Occipital lobe (tissue), 2 donors: ENCODE data around the gene CNTN1. TPM values are rescaled to one million over a fixed set of nuclear protein-coding genes. Genes with fewer than 3 reads are reported as not detected.

Source experiments
- DNase-seq: peaks from one replicate; lab custom pipeline; 2025; lab: John Stamatoyannopoulos, UW
- total RNA-seq: library from RNA; depleted of rRNA; stranded (reverse); fragments of >200 nt; gene quantifications from one replicate; pipeline ENCODE4 v1.2.3, GENCODE V29; 2014

Gene CNTN1
- total RNA-seq, 1 donor from 2014 or later: 385 TPM

- no peak for DNase-seq
Observed at GRCh38 chr12:40768125-40768864, 76.1 kb downstream of the CNTN1 start.

GRCh38 chr12:40769846-40770245 is 77.6 kb downstream of the CNTN1 start:
- no peak for DNase-seq

DNA sequence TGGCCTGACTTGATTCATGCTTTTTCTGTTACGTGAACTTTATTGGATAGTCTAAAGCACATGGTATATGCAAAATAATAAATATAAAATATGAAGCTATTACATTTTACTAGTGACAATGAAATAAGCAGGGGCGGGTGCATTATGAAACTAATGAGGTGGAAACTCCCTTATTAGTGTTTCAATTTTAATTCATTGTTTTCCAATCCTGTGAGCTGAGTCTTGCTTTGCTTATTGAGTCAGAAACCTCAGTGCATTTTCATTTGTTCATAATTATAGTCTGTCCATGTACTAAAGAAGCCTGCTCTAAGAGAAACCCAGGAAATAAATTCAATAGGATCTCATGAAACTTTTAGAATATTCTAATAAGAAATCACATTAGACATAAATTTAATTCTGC is 78.5 kb downstream of the CNTN1 start:
- DNase-seq: no peak

DNA sequence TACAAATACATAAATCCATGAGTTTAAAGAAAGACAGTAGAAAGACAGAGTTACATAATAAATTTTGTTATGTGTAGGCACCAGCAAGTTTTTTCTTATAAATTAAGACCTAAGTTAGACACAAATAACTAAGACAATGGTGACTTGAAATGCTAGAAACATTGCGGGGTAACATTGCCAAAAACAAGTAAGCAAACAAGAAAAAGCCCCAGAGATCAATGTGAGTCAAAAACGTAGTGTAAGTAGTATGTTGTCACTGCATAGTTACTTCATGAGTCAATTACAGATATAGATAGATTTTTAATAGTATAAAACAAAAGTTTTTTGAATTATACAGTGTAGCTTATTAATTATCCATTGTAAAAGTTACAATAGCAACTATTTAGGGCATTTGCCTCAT is 83.4 kb downstream of the CNTN1 start:
- DNase-seq: no peak

DNA sequence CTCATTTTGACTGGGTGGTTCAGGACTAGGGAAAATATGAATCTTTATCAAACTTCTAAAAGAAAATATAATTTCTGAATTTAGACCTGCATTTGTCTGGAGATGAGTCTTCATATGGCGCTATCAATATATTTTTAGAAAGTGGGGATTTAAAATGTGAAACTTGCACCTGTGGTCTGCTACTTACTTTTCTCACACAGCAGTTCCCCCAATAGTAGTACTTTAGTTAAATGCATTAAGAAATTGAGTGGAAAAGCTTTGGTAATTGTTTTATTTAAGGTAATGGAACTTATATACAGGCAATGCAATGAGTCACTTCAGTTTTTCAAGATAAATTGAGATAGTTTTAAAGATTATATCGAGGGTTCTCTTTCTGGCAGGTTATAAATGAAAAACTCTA is 91.9 kb downstream of the CNTN1 start:
- no peak for DNase-seq

DNA sequence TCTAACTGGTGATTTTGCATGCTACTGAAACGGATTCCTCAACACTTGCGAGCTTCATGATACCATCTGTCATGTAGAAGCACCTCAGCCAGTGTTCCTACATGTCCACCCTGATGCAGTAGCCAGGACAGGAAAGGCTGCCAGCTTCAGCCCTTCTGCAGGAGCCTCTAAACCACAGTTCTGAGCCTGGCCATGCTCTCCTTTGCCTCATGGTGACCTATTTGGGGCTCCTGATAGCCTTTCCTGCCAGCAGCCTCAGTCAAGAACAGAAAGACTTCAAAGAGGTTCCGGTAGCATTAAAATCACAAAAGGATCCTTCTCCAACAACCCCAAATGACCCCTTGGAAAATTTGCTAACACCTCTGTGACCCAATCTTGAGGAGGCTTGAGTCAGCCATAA is 96.0 kb downstream of the CNTN1 start:
- DNase-seq: no peak

DNA sequence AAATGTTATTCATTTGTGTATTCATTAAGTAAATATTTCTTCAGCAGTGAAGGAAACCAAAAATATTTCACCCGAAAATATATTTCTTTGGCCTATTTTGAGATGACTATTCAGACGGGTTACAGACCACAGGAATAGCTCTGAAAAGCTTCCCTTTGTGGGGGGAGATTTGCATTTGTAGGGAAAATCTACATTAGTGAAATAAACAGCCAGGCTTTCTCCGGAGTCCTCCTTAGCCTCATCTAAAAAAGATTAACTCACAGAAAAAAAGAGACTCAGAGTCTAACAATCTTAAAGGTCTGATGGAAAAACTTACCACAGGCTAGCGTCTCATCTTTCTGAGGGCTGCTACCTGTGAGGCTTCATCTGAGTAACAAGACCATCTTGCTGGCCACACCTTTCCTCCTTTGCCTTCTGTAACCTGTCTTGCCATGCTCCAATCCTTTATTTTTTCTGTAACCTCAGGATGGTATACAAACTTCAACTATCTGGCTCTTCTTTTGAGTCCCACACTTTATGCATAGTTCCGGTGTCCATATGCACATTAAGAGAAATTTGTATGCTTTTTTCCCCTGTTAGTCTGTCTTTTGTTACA is 100.7 kb downstream of the CNTN1 start:
- no peak for DNase-seq

GRCh38 chr12:40793471-40793870 is 101.2 kb downstream of the CNTN1 start:
- no peak for DNase-seq

DNA sequence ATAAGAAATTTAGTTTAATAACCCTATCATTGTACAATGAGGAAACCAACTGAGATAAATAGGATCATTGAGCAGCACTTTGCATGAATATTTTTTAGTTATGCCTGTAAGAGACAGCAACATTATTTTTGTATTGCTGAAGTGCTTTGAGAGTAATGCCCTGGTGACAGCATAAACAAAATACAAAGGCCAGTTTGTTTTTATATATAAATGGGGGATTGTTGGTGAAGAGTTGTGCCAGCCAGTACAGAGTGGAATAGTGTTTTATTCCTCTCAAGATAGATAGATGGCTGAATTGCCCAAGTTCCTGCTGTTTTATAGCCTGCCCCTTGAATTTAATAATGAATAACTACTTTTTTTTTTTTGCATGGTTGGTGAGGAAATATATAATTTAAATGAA is 101.8 kb downstream of the CNTN1 start:
- no peak for DNase-seq

- DNase-seq: no peak
Observed at GRCh38 chr12:40801082-40801481, 108.8 kb downstream of the CNTN1 start.

GRCh38 chr12:40801861-40802260 is 109.6 kb downstream of the CNTN1 start:
- DNase-seq: no peak

GRCh38 chr12:40802656-40803055 is 110.4 kb downstream of the CNTN1 start:
- no peak for DNase-seq

DNA sequence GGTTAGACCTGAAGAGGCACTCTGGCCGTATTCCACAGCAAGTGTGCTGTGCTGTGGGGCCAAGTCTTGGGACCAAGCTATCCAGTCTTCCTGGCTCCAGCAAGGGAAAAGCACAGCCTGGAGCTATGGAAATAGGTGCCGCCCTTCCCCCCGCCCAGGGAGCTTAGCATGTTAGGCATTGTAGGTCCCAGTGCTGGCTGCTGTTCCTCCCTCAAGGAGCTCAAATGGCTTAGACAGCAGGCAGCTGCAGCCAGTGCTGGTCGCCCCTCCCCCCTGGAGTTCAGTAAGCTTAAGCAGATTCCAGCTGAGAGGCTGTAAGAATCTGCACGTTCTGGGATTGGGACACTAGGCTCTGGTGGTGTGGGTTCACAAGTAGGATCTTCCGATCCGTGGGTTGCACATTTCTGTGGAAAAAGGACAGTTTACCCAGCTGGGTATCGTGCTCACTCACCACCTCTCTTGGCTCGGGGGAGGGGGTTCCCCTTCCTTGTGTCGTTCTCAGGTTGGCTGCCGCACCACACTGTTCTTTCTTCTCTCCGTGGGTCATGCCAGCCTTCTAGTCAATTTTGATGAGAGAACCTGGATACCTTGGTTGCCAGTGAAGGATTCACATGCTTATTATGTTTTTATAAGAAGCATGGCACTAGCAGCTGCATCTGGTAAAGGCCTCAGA is 127.3 kb downstream of the CNTN1 start:
- no peak for DNase-seq

DNA sequence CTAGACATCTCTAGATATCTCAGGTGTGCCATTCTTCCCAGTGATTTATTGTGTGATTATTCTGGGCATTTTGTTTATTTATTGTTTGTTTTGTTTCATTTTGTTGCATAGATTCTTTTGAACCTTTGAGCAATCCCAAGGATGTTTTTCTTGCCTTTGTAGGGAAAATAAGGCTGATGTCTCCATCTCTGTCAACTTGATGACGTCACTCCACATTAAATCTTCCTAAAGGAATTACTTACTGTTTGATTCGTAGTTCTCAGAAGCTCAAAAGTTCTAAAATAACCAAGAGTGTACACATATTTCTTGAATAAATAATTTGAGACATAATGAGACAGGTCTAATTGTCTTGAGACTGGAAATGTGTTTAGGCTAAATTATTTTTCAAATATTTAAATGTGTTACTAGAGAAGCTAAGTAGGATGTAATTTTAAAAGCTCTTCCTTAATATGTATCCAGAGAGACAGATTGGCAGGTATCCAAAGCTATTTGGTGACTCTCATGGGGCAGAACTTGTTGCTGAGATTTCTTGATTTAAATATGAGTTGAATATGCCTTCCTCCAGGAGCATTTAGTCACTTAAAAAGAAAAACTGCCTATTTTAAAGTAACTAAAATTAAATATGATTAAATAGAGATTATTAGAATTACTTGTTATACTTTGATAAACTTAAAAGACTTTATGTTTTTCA is 128.7 kb downstream of the CNTN1 start:
- DNase-seq: no peak

- DNase-seq: no peak
Observed at GRCh38 chr12:40825156-40825555, 132.9 kb downstream of the CNTN1 start.

DNA sequence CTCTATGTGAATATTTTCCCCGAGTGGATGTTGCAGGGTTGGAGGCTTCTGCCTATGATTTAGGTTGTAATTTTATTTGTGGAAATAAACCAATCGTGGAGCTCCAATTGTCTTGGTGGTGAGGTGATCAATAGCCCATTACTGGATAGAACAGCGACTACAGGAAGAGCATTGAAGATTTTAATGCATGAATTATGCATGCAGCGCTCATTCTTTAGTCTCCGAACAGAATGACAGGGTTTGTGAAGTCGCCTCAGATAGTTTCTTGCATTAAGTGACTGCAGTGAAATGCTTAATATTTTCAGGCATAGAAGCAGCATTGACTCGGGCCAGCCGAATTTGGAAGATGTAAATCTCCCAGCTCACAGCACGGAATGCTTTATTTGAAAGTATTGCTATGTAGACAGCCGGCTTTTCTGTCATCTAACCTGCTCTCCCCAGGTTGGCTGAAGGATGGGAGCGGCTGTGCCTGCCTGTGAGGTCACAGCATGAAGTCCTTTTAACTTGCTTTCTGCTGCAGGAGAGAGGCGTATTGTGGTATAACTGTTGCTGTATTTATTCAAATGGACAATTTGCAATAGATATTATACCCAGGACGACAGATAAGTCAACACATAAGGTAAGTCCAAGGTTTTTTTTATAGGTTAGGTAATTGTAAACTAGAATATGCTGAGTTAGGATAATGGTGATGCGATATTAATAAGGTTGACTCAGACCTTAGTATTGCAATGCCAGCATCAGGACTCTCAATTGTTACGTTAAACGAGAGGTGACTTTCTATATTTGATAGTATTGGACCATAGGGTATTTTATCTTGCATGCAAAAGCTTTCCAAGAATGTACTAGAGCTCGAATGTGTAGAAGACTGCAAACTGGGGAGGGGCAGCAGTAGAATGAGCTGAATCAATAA is 135.7 kb downstream of the CNTN1 start:
- peak; percentile 12 for DNase-seq

DNA sequence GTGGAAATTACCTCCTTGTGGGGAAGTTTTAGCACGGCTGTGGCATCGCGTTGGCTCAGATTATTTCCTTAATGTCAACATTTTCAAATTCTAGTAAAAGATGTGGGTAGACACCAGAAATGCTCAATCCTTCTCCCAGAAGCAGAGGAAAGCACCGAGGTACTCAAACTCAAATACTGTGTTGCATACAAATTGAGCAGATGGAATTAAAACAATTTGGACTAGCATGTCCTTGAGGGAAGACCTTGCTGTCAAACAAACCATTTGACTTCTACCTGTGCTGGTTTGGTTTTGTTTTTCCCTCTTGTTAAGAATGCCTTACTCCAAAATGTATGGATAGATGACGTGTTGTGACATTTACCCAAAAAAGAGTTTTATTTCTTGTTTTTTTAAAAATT is 136.4 kb downstream of the CNTN1 start:
- DNase-seq: no peak

DNA sequence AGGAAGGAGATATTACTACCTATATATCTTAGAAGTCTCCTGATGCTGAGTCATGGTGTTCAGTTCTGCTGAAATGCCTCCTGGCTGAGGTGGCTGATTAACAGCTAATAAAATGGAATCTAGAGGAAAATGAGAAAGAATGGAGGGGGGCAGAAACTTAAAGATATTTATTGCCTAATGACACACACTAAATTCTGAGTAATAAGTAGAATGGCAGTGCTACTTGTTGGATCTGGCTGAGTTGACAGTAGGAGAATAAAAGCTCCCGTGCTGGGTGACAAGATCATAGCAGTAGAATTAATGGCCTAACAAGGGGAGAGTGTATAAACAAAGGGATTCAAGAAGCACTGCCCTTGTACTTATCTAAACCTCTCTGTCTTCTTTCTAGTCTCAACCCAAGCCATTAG is 137.5 kb downstream of the CNTN1 start:
- no peak for DNase-seq

GRCh38 chr12:40831916-40832315 is 139.7 kb downstream of the CNTN1 start:
- DNase-seq: no peak

- no peak for DNase-seq
Observed at GRCh38 chr12:40832668-40833067, 140.4 kb downstream of the CNTN1 start.

DNA sequence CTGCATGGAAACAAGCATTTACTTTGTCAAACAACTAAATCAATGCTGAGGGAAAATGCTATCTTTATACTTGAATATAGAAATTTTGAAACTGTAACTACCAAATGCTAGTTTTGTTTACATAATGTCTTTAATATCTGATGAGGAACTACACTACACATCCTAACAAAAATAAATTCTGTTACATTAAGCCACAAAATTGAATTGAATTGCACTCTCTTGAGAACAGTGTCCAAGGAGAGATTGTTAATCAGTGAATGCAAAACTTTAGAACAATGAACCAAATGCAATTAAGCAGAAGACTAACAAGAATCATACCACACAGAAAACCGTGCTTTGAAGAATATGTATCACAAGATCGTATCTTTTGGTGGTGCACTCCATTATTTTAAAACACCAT is 141.6 kb downstream of the CNTN1 start:
- DNase-seq: no peak
